ENCODE data around the gene CD2.

Gene CD2

DNA sequence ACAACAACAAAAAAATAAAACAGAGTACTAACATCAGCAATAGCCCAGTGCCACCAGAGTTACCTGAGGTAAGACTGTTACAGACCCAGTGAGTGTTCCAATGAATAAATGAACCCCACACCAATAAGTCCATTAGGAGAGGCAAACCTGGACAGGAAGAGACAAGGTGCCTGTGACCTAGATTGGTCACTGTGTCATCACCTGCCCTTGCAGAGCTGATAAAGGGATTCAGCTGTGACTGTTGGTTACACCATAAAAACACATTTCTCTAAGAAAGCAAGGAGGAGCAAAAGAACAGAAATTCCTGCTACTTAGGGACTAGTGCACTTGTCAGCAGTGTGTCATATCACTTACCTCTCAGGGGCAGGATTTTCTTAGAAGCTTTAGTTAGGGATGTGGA, 37.5 kb downstream of the CD2 start:
- DNase-seq: no peak

DNA sequence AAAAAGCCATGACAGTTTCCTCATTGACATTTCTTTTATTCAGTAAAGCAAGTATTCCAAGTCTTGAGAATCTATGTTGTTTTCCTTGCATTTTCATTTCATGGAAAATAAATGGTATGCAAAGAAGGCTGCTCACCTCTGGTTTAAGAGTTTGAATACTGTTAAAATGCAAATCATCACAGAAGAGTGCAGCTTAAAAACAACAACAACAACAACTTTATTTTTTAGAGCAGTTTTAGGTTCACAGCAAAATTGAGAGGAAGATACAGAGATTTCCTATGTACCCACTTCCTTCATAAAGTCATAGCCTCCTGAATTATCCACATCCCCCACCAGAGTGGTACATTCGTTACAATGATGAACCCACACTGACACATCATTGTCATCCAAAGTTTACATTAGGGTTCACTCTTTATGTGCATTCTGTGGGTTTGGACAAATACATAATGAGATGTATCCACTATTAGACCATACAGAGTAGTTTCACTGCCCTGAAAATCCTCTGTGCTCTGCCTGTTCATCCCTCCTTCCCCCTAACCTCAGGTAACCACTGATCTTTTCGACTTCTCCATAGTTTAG, 39.2 kb downstream of the CD2 start:
- DNase-seq: no peak

GRCh38 chr1:116794371-116794770, 40.1 kb downstream of the CD2 start:
- DNase-seq: no peak

GRCh38 chr1:116794804-116795481, 40.7 kb downstream of the CD2 start:
- no peak for DNase-seq

- DNase-seq: no peak
These were observed 41.2 kb downstream of the CD2 start for GRCh38 chr1:116795482-116795829.

- no peak for DNase-seq
These were observed 50.5 kb downstream of the CD2 start for GRCh38 chr1:116804736-116805135.

- no peak for DNase-seq
These were observed 51.2 kb downstream of the CD2 start for GRCh38 chr1:116805398-116805797.

- no peak for DNase-seq
These were observed 52.0 kb downstream of the CD2 start for GRCh38 chr1:116806245-116806644.

GRCh38 chr1:116806671-116807070, 52.4 kb downstream of the CD2 start:
- no peak for DNase-seq

GRCh38 chr1:116807394-116808199, 53.4 kb downstream of the CD2 start:
- DNase-seq: no peak

DNA sequence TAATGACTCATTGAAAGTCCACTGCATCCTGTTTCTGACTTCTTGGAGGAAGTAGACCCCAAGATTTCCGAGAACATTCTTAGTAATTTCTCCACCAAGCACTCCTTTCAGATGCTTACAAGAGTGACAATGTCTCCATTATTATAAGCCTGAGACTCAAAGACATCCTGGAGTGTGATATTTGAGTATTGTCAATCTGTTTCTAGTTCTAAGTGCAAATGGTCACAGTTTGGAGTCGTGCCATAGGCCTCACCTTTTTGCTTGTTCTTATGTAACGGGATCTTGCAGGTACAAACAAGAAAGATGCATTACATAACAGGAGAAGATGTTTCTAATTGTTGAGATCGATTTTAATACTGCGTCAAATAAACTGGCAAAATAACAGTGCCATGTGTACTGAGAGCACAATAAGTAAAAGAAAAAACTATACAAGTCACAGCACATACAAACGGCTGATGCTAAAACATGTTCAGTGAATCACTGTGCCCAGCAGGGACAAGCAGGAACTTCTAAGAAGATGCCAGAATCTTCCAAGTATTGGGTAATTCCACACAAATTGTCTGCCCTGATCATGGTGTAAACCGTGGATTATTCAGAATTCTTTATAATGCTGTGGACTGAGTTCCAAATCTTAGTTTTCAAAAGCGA, 54.1 kb downstream of the CD2 start:
- DNase-seq: no peak

DNA sequence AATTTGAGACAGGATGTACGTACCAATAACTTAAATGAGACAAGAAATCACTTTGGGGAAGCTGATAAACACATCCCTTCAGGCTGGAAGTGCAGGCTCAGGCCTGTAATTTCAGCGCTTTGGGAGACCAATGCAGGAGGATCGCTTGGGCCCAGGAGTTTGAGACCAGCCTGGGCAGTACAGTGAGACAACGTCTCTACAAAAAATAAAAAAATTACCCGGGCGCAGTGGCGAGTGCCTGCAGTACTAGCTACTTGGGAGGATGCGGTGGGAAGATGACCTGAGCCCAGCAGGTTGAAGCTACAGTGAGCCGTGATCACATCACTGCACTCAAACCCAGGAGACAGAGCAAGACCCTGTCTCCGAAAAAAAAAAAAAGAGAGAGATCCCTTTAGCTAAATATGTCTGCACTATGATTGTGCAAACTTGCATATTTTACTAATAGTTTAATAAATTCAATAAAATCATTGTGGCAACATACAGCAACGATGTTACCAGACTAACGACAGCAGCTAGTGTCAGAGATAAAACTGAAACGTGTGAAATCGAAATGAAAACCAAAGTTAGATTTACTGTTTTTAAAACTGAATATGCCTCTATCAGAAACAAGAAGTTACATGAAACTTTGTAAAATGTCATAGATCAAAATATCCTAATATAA, 54.7 kb downstream of the CD2 start:
- DNase-seq: no peak

GRCh38 chr1:116811321-116811720, 57.1 kb downstream of the CD2 start:
- DNase-seq: no peak

GRCh38 chr1:116814926-116815723, 60.9 kb downstream of the CD2 start:
- DNase-seq: no peak

DNA sequence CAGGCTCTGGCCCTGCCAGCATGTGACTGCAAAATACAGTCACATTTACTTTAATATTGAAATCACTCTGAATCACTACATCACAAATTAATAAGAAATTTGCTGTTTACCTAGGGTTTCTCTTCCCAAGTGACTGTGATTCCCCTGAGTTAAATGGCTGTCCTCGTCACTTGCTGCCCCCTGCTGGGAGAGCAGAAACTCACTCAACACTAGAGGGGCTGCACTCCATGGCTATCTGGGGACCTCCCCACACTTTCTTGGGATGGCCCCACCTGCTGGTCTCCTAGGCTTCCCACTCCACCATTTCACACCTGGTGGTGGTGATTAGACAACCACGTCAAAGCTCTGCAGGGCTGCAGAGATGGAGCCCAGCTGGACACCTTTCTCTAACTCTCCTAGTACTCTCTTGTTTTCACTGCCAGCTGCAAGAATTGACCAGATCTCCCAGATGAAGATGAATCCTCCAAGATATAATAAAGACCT, 63.4 kb downstream of the CD2 start:
- DNase-seq: peak; percentile 91
